ENCODE results near the gene RABGAP1L. TPM values are rescaled to one million over a fixed set of nuclear protein-coding genes. Genes with fewer than 3 reads are reported as not detected.

Gene RABGAP1L
- total and polyA plus RNA-seq, 10 of the 15 experiments (the other 5 are each of a cell fraction or from before 2014, with no cell fraction given) = 5.8 to 194 (median 113) TPM

GRCh38 chr1:174428739-174429138, 269.4 kb downstream of the RABGAP1L start:
- TF ChIP-seq SMC3 (IDR thresholded peaks at IDR 0.05; ENCODE audit: borderline replicate concordance, low read length) = no peak
- no peak for TF ChIP-seq SUZ12 (IDR thresholded peaks at IDR 0.05; ENCODE audit: unreplicated experiment)
- TF ChIP-seq PML (IDR thresholded peaks at IDR 0.05; ENCODE audit: low read length) = no peak
- TF ChIP-seq ZNF207 (IDR thresholded peaks at IDR 0.05; ENCODE audit: borderline replicate concordance) = no peak
- no peak for TF ChIP-seq NFXL1 (IDR thresholded peaks at IDR 0.05; ENCODE audit: borderline replicate concordance)
- TF ChIP-seq ZNF217 (IDR thresholded peaks at IDR 0.05) = no peak
- no peak for TF ChIP-seq BMI1 (IDR thresholded peaks at IDR 0.05; ENCODE audit: borderline replicate concordance)
- no peak for TF ChIP-seq DPF2 (IDR thresholded peaks at IDR 0.05)
- TF ChIP-seq, protein P1, sequence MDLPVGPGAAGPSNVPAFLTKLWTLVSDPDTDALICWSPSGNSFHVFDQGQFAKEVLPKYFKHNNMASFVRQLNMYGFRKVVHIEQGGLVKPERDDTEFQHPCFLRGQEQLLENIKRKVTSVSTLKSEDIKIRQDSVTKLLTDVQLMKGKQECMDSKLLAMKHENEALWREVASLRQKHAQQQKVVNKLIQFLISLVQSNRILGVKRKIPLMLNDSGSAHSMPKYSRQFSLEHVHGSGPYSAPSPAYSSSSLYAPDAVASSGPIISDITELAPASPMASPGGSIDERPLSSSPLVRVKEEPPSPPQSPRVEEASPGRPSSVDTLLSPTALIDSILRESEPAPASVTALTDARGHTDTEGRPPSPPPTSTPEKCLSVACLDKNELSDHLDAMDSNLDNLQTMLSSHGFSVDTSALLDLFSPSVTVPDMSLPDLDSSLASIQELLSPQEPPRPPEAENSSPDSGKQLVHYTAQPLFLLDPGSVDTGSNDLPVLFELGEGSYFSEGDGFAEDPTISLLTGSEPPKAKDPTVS (IDR thresholded peaks at IDR 0.05; ENCODE audit: low read depth, low read length) = no peak
- TF ChIP-seq RAD51 (IDR thresholded peaks at IDR 0.05) = no peak
- ChIA-PET RAD21 (ENCODE audit: unreplicated experiment) (no interaction called here), SMC1A (ENCODE audit: uncharacterized antibody, unreplicated experiment) (no interaction called here), POLR2A (no interaction called here), CTCF (interaction anchor here (0.6 to 0.7 kb wide), 2 partner anchors 14 to 352 kb away, joined by 3 read pairs; no protein-coding TSS in a partner anchor)
- Histone ChIP-seq H3K36me3 (ENCODE audit: control insufficient read depth in 2 of 2, insufficient read depth in 2 of 2, low read length in 1 of 2) (no peaks in the 10 kb centered on the region), H3K4me3 (no peak overlapping the region), H3K4me1 (ENCODE audit: control insufficient read depth, insufficient read depth, low read length) (no peaks in the 10 kb centered on the region), H3K9me3 (replicated peaks; ENCODE audit: control insufficient read depth, insufficient read depth, low read length) (no peaks in the 10 kb centered on the region), H2AFZ (ENCODE audit: control insufficient read depth, low read depth, low read length) (no peak overlapping the region), H3K27me3 (replicated peaks in 1 of 2; ENCODE audit: control insufficient read depth in 2 of 2, insufficient read depth in 2 of 2, low read length in 1 of 2) (no peaks in the 10 kb centered on the region), H4K20me1 (ENCODE audit: control insufficient read depth, insufficient read depth) (no peaks in the 10 kb centered on the region), H3K4me2 (ENCODE audit: control insufficient read depth, insufficient read depth) (no peak overlapping the region), H3K9ac (ENCODE audit: control insufficient read depth, insufficient read depth, low read length) (no peak overlapping the region), H3K27ac (ENCODE audit: control insufficient read depth, insufficient read depth) (no peak overlapping the region), H3K79me2 (ENCODE audit: control insufficient read depth, insufficient read depth, low read length) (no peaks in the 10 kb centered on the region)
- DNase-seq (ENCODE audit: low read depth, low spot score) = no peak
- in situ Hi-C loops (cut with MboI) = no loop called here
- no peak for ATAC-seq
- BruUV-seq (replicated peaks) = no TSS peak
- no peak for FAIRE-seq
- intact Hi-C loops (cut with micrococcal nuclease; ENCODE audit: unreplicated experiment) = no loop called here

Data from GM12878 (cell line).